Gastroesophageal sphincter (tissue), 4 donors: ENCODE measurements around the gene GRIA4. TPM values are rescaled to one million over a fixed set of nuclear protein-coding genes. Genes with fewer than 3 reads are reported as not detected.
"Not testable (repeated sequence)": the region's sequence is repeated elsewhere in the genome, so short reads cannot be mapped to it uniquely, and the experiment has no call there.

Source experiments
- ATAC-seq: fragments of 150-250 bp; one replicate; pipeline ENCODE4 v1.9.1; 2016; ENCODE audit warnings: mild to moderate bottlenecking, moderate library complexity
- H3K27ac ChIP-seq, 4 donors: fragments of 200-600 bp; sonication (generic) in 3 of 4; 1 replicate in 3 of 4; 2 replicates in 1 of 4; pipeline ENCODE4 v1.5.1; 2016 to 2019
- H3K27me3 ChIP-seq: fragments of 200-600 bp; sonication (generic); one replicate; pipeline ENCODE4 v1.5.1; 2019
- H3K36me3 ChIP-seq, 2 donors: fragments of 200-600 bp; sonication (generic); one replicate each; pipeline ENCODE4 v1.5.1; 2019; ENCODE audit warnings: control low read depth in 1 of 2
- H3K4me1 ChIP-seq, 3 donors: fragments of 200-600 bp; sonication (generic); 1 replicate in 2 of 3; 2 replicates in 1 of 3; pipeline ENCODE4 v1.5.1; 2016 to 2019; ENCODE audit warnings: control low read depth in 2 of 3
- H3K4me3 ChIP-seq, 2 donors: fragments of 200-600 bp; sonication (generic); one replicate each; pipeline ENCODE4 v1.5.1; 2019; ENCODE audit warnings: mild to moderate bottlenecking in 1 of 2, moderate library complexity in 1 of 2
- H3K9me3 ChIP-seq, 3 donors: fragments of 200-600 bp; sonication (generic); one replicate each; pipeline ENCODE4 v1.5.1; 2017 to 2019; ENCODE audit warnings: control low read depth in 2 of 3
- EP300 ChIP-seq: sonication (generic); formaldehyde crosslinking; IDR thresholded peaks from one replicate; pipeline ENCODE4 v1.6.1; 2017; ENCODE audit warnings: antibody characterized with exemption, mild to moderate bottlenecking
- POLR2A ChIP-seq, 2 donors: fragments of 450-650 bp; IDR thresholded peaks; one replicate each; pipeline ENCODE4 v1.6.1; 2017; ENCODE audit warnings: antibody characterized with exemption in 2 of 2, mild to moderate bottlenecking in 2 of 2, moderate library complexity in 1 of 2
- POLR2AphosphoS5 ChIP-seq: sonication (generic); formaldehyde crosslinking; IDR thresholded peaks from one replicate; pipeline ENCODE4 v1.6.1; 2017; ENCODE audit warnings: antibody characterized with exemption
- WGBS, 2 donors: methylation state at CpG; one replicate each; pipeline ENCODE4 v1.1.5; 2018; ENCODE audit warnings: low coverage in 1 of 2; 5-methylcytosine and 5-hydroxymethylcytosine counted together
- total RNA-seq, 4 donors: library from RNA; depleted of rRNA; stranded (reverse); fragments of >200 nt; gene quantifications; one replicate each; pipeline ENCODE4 v1.1.0, GENCODE V29; 2016
- TF ChIP-seq, protein P1 (sequence below), 4 experiments: fragments of 200-600 bp in 2 of 4; fragments of 450-650 bp in 2 of 4; sonication (generic) in 1 of 4; IDR thresholded peaks; one replicate each; pipeline ENCODE4 v1.5.1; 2017 to 2019; ENCODE audit warnings: antibody characterized with exemption in 4 of 4, mild to moderate bottlenecking in 2 of 4, moderate library complexity in 2 of 4

The GRIA4 gene
- total RNA-seq, 4 donors from 2014 or later: 0.47 to 1.2 TPM; not detected in 2

DNA sequence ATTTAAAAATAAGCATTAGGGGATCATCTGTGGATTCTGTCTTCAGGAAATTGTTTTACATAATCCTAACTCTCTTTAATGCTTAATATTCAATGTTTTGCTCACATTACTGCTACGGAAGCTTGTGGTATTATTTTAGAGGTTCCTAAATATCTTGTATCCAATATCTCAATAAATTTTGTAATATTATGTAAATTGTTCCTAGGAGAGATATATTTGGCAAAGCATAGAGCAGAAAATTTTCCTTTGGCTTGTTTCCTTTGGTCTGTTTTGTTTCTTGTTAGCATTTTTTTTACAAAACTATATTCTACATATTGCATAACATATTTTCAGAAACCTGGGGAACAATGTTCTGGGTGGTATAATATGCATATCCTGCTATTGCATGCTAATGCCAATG, 144.8 kb downstream of the GRIA4 start:
- TF ChIP-seq, protein P1, sequence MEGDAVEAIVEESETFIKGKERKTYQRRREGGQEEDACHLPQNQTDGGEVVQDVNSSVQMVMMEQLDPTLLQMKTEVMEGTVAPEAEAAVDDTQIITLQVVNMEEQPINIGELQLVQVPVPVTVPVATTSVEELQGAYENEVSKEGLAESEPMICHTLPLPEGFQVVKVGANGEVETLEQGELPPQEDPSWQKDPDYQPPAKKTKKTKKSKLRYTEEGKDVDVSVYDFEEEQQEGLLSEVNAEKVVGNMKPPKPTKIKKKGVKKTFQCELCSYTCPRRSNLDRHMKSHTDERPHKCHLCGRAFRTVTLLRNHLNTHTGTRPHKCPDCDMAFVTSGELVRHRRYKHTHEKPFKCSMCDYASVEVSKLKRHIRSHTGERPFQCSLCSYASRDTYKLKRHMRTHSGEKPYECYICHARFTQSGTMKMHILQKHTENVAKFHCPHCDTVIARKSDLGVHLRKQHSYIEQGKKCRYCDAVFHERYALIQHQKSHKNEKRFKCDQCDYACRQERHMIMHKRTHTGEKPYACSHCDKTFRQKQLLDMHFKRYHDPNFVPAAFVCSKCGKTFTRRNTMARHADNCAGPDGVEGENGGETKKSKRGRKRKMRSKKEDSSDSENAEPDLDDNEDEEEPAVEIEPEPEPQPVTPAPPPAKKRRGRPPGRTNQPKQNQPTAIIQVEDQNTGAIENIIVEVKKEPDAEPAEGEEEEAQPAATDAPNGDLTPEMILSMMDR (IDR thresholded peaks at IDR 0.05): no peak
- TF ChIP-seq POLR2AphosphoS5 (no peak), EP300 (no peak), POLR2A (IDR thresholded peaks at IDR 0.05) (no peak)
- Histone ChIP-seq H3K4me3 (no peak overlapping the region), H3K9me3 (no peaks in the 10 kb centered on the region), H3K27ac (no peak overlapping the region), H3K4me1 (no peaks in the 10 kb centered on the region), H3K27me3 (no peaks in the 10 kb centered on the region), H3K36me3 (no peaks in the 10 kb centered on the region)
- WGBS, 2 donors: 88 to 94% methylated on average over 1 of the region's 1 CpG
- no peak for ATAC-seq

DNA sequence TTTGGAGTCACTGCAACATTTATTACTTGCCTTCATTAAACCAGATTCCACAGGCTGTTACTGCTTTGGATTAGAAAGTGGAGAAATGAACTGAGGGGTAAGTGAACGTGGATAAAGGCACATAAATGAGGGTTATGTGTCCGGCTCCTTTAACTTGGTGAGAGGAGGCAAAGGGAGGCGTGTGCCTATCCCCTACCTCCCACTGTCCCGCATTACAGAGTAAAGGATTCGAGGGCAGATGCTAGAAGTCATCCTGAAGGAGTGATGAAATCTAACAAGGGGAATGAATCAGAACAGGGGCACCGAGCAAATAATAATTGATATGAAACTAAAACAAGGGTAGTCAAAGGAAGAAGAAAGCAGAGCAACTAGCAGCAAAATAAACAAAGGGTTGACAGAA, 147.2 kb downstream of the GRIA4 start:
- WGBS, 2 donors: 52 to 58% methylated on average over 6 of the region's 6 CpGs
- Histone ChIP-seq H3K27me3 (no peaks in the 10 kb centered on the region), H3K36me3 (no peaks in the 10 kb centered on the region), H3K9me3 (no peaks in the 10 kb centered on the region), H3K4me3 (no peak overlapping the region), H3K4me1 (no peaks in the 10 kb centered on the region), H3K27ac (no peak overlapping the region)
- ATAC-seq: no peak
- TF ChIP-seq POLR2A (IDR thresholded peaks at IDR 0.05) (no peak), POLR2AphosphoS5 (no peak), EP300 (no peak)
- TF ChIP-seq, protein P1 (IDR thresholded peaks at IDR 0.05): no peak

DNA sequence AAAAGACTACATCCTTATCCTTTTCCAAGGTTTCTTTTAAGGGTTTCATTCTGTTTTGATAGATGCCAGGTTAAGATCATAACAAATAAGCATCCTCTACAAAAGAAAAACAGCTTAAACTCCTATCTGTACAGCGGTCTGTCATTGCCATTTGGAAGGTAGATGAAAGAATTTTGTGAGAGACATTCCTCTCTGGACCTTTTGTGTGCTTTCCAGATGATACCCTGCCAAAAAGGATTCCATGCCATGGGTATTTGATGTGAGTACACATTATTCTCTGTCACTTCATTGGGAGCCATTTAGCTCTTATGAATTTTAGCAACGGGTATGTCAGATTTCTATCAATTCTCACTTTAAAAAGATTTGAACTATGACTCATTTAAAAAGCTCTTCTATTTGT, 153.7 kb downstream of the GRIA4 start:
- TF ChIP-seq, protein P1 (IDR thresholded peaks at IDR 0.05): no peak
- H3K9me3 ChIP-seq: no peaks in the 10 kb centered on the region
- ATAC-seq: no peak

DNA sequence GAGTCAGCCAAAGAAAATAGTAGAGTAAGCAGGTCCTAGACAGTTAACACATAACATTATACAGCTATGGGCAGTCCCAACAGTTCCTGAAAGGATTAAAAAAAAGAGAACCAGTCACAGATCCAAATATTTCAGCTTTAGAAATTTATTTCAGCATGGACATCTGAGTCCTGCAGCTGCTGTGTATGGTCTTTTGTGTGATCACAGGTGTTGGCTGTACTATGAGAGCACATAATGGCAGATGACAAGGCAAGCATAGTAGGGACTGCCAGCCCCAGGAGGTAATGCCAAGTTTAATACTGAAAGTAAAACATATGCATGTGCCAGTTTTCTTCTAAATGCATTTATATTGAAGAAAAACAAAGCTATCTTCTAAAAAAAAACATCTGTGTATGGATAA, 158.1 kb downstream of the GRIA4 start:
- H3K27ac ChIP-seq: no peak overlapping the region
- H3K4me1 ChIP-seq: no peaks in the 10 kb centered on the region
- no peaks in the 10 kb centered on the region for H3K27me3 ChIP-seq
- no peak for ATAC-seq
- no peaks in the 10 kb centered on the region for H3K36me3 ChIP-seq
- no peak for TF ChIP-seq POLR2A (IDR thresholded peaks at IDR 0.05)
- TF ChIP-seq, protein P1 (IDR thresholded peaks at IDR 0.05): no peak
- TF ChIP-seq POLR2AphosphoS5: no peak
- TF ChIP-seq EP300: no peak
- H3K4me3 ChIP-seq: no peak overlapping the region
- H3K9me3 ChIP-seq: no peaks in the 10 kb centered on the region

More for the DNA sequence above, 153.7 kb downstream of the GRIA4 start:
- Histone ChIP-seq H3K4me1 (no peaks in the 10 kb centered on the region), H3K27ac (no peak overlapping the region), H3K27me3 (no peaks in the 10 kb centered on the region), H3K36me3 (no peaks in the 10 kb centered on the region), H3K4me3 (no peak overlapping the region)
- 28 to 67% methylated on average over 2 of the region's 2 CpGs for WGBS, 2 donors

DNA sequence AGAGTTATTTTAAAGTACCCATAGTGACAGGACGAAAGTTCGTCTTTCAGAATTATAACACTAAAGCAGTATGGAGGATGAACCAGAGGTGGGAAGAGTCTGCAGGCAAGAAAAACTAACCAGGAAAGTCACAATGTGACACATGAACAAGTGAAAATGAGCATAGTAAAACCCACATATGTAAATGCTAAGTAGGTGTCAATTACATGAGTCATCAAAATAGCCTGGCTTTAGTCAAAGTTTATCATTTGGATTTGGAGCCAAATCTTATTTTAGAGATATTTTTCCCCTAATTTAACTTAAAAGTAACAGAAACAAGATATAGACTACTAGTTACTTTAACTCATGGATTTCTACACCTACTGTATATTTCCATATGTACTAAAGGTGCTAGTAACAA, 159.8 kb downstream of the GRIA4 start:
- Histone ChIP-seq H3K9me3 (no peaks in the 10 kb centered on the region), H3K36me3 (no peaks in the 10 kb centered on the region), H3K27me3 (no peaks in the 10 kb centered on the region), H3K4me3 (no peak overlapping the region), H3K4me1 (no peaks in the 10 kb centered on the region), H3K27ac (no peak overlapping the region)
- TF ChIP-seq POLR2A (IDR thresholded peaks at IDR 0.05) (no peak), EP300 (no peak), POLR2AphosphoS5 (no peak)
- TF ChIP-seq, protein P1 (IDR thresholded peaks at IDR 0.05): no peak
- ATAC-seq: no peak
- 83 to 95% methylated on average over 2 of the region's 2 CpGs for whole genome bisulfite sequencing, 2 donors

DNA sequence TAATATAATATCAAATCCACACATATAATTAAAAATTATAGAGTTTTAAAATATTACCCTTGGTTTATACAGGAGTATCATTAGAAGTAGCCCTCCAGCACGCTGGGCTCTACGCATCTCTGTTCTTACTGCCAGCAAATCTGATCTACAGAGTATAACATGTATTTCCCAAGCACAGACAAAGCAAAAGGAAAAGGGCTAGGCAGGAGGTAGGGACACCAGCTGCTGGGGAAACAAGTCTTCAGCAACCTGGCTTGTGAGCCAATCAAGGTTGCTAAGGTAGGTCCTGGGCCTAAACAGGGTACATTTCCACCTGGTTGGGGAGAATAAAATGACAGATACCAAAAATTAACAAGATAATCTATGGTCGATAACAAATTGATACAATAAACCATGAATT, 163.6 kb downstream of the GRIA4 start:
- not testable (repeated sequence) for H3K27ac ChIP-seq, H3K4me1 ChIP-seq, ATAC-seq, H3K36me3 ChIP-seq, H3K27me3 ChIP-seq, H3K9me3 ChIP-seq, H3K4me3 ChIP-seq
- 92 to 95% methylated on average over 2 to 3 of the region's 3 CpGs for WGBS, 2 donors
